ENCODE data around the gene MDM1.
A peak's percentile ranks its signal among the peaks of the same experiment; 100 is the strongest.

- TF ChIP-seq CTCF (IDR thresholded peaks at IDR 0.05), result peak; percentile 56 to 75 (median 70)
- TF ChIP-seq POLR2A (IDR thresholded peaks at IDR 0.05), result no peak
These were observed 26.6 kb upstream of the MDM1 start for GRCh38 chr12:68358532-68359485.

Measured in uterus (tissue), 2 donors.